ENCODE results near the gene ARPC1B. TPM values are rescaled to one million over a fixed set of nuclear protein-coding genes. Genes with fewer than 3 reads are reported as not detected.
"Not testable (repeated sequence)": the region's sequence is repeated elsewhere in the genome, so short reads cannot be mapped to it uniquely, and the experiment has no call there.

ARPC1B gene
- total and polyA plus RNA-seq, 9 donors, result 39.6 to 66.7 (median 50.9) TPM

GRCh38 chr7:99386584-99387238 is 12.2 kb downstream of the ARPC1B start:
- Histone ChIP-seq H3K27ac (ENCODE audit: low read length) (no peak overlapping the region), H3K9me3 (replicated peaks; ENCODE audit: control insufficient read depth, low read depth, low read length) (no peaks in the 10 kb centered on the region), H3K27me3 (ENCODE audit: control insufficient read depth, insufficient read depth, low read length) (no peaks in the 10 kb centered on the region), H3K36me3 (ENCODE audit: control insufficient read depth, insufficient read depth, low read length) (peaks cover 43% of the 10 kb centered on the region), H3K4me1 (ENCODE audit: control insufficient read depth, insufficient read depth, low read length) (no peaks in the 10 kb centered on the region), H3K4me3 (ENCODE audit: low read length) (no peak overlapping the region)
- 88% methylated on average over 5 of the region's 9 CpGs for WGBS (ENCODE audit: insufficient coverage)
- no peak for DNase-seq

GRCh38 chr7:99387239-99387635 is 12.7 kb downstream of the ARPC1B start:
- H3K4me1 ChIP-seq (ENCODE audit: control insufficient read depth, insufficient read depth, low read length); DNase-seq; H3K27me3 ChIP-seq (ENCODE audit: control insufficient read depth, insufficient read depth, low read length); H3K4me3 ChIP-seq (ENCODE audit: low read length); H3K9me3 ChIP-seq (replicated peaks; ENCODE audit: control insufficient read depth, low read depth, low read length); H3K27ac ChIP-seq (ENCODE audit: low read length): not testable (repeated sequence)
- H3K36me3 ChIP-seq (ENCODE audit: control insufficient read depth, insufficient read depth, low read length), result peaks cover 43% of the 10 kb centered on the region
- 89% methylated on average over 6 of the region's 14 CpGs for WGBS (ENCODE audit: insufficient coverage)

- no peak overlapping the region for H3K4me3 ChIP-seq (ENCODE audit: low read length)
- peaks cover 7% of the 10 kb centered on the region for H3K4me1 ChIP-seq (ENCODE audit: control insufficient read depth, insufficient read depth, low read length)
- WGBS (ENCODE audit: insufficient coverage), result 92% methylated on average over 20 of the region's 20 CpGs
These were observed 13.4 kb downstream of the ARPC1B start for GRCh38 chr7:99387912-99388311.

GRCh38 chr7:99389772-99390171 is 15.2 kb downstream of the ARPC1B start:
- no peak for DNase-seq
- Histone ChIP-seq H3K4me3 (ENCODE audit: low read length) (no peak overlapping the region), H3K27me3 (ENCODE audit: control insufficient read depth, insufficient read depth, low read length) (no peaks in the 10 kb centered on the region), H3K36me3 (ENCODE audit: control insufficient read depth, insufficient read depth, low read length) (peaks cover 50% of the 10 kb centered on the region), H3K9me3 (replicated peaks; ENCODE audit: control insufficient read depth, low read depth, low read length) (no peaks in the 10 kb centered on the region), H3K4me1 (ENCODE audit: control insufficient read depth, insufficient read depth, low read length) (peaks cover 17% of the 10 kb centered on the region), H3K27ac (ENCODE audit: low read length) (no peak overlapping the region)
- WGBS (ENCODE audit: insufficient coverage), result 88% methylated on average over 9 of the region's 13 CpGs

More at GRCh38 chr7:99387912-99388311, 13.4 kb downstream of the ARPC1B start:
- no peak for DNase-seq
- Histone ChIP-seq H3K9me3 (replicated peaks; ENCODE audit: control insufficient read depth, low read depth, low read length) (no peaks in the 10 kb centered on the region), H3K36me3 (ENCODE audit: control insufficient read depth, insufficient read depth, low read length) (peaks cover 43% of the 10 kb centered on the region), H3K27me3 (ENCODE audit: control insufficient read depth, insufficient read depth, low read length) (no peaks in the 10 kb centered on the region), H3K27ac (ENCODE audit: low read length) (no peak overlapping the region)

GRCh38 chr7:99390941-99391602 is 16.5 kb downstream of the ARPC1B start:
- peaks cover 17% of the 10 kb centered on the region for H3K4me1 ChIP-seq (ENCODE audit: control insufficient read depth, insufficient read depth, low read length)

GRCh38 chr7:99392046-99392445 is 17.5 kb downstream of the ARPC1B start:
- no peaks in the 10 kb centered on the region for H3K9me3 ChIP-seq (replicated peaks; ENCODE audit: control insufficient read depth, low read depth, low read length)
- no peak overlapping the region for H3K27ac ChIP-seq (ENCODE audit: low read length)
- H3K4me3 ChIP-seq (ENCODE audit: low read length), result no peak overlapping the region
- peaks cover 53% of the 10 kb centered on the region for H3K36me3 ChIP-seq (ENCODE audit: control insufficient read depth, insufficient read depth, low read length)
- H3K4me1 ChIP-seq (ENCODE audit: control insufficient read depth, insufficient read depth, low read length), result peaks cover 17% of the 10 kb centered on the region
- DNase-seq, result no peak
- H3K27me3 ChIP-seq (ENCODE audit: control insufficient read depth, insufficient read depth, low read length), result no peaks in the 10 kb centered on the region
- WGBS (ENCODE audit: insufficient coverage), result 85% methylated on average over 8 of the region's 8 CpGs

More at GRCh38 chr7:99390941-99391602, 16.5 kb downstream of the ARPC1B start:
- WGBS (ENCODE audit: insufficient coverage), result 90% methylated on average over 11 of the region's 23 CpGs
- H3K27ac ChIP-seq (ENCODE audit: low read length), result no peak overlapping the region
- DNase-seq, result no peak
- no peak overlapping the region for H3K4me3 ChIP-seq (ENCODE audit: low read length)
- H3K9me3 ChIP-seq (replicated peaks; ENCODE audit: control insufficient read depth, low read depth, low read length), result no peaks in the 10 kb centered on the region
- peaks cover 55% of the 10 kb centered on the region for H3K36me3 ChIP-seq (ENCODE audit: control insufficient read depth, insufficient read depth, low read length)
- H3K27me3 ChIP-seq (ENCODE audit: control insufficient read depth, insufficient read depth, low read length), result no peaks in the 10 kb centered on the region

- Histone ChIP-seq H3K4me3 (ENCODE audit: low read length) (peak overlapping the region; percentile 71), H3K36me3 (ENCODE audit: control insufficient read depth, insufficient read depth, low read length) (peaks cover 56% of the 10 kb centered on the region), H3K27me3 (ENCODE audit: control insufficient read depth, insufficient read depth, low read length) (no peaks in the 10 kb centered on the region), H3K27ac (ENCODE audit: low read length) (peak overlapping the region; percentile 35), H3K4me1 (ENCODE audit: control insufficient read depth, insufficient read depth, low read length) (peaks cover 17% of the 10 kb centered on the region), H3K9me3 (replicated peaks; ENCODE audit: control insufficient read depth, low read depth, low read length) (no peaks in the 10 kb centered on the region)
- 2% methylated on average over 68 of the region's 68 CpGs for WGBS (ENCODE audit: insufficient coverage)
- DNase-seq, result peak; percentile 79
These were observed 18.3 kb downstream of the ARPC1B start for GRCh38 chr7:99392659-99393354.

GRCh38 chr7:99393355-99394187 is 19.0 kb downstream of the ARPC1B start:
- H3K4me1 ChIP-seq (ENCODE audit: control insufficient read depth, insufficient read depth, low read length), result peaks cover 17% of the 10 kb centered on the region
- 23% methylated on average over 18 of the region's 30 CpGs for WGBS (ENCODE audit: insufficient coverage)
- H3K27me3 ChIP-seq (ENCODE audit: control insufficient read depth, insufficient read depth, low read length), result no peaks in the 10 kb centered on the region
- H3K9me3 ChIP-seq (replicated peaks; ENCODE audit: control insufficient read depth, low read depth, low read length), result no peaks in the 10 kb centered on the region
- H3K27ac ChIP-seq (ENCODE audit: low read length), result peak overlapping the region; percentile 53
- peak; percentile 69 for DNase-seq
- peaks cover 58% of the 10 kb centered on the region for H3K36me3 ChIP-seq (ENCODE audit: control insufficient read depth, insufficient read depth, low read length)
- H3K4me3 ChIP-seq (ENCODE audit: low read length), result peak overlapping the region; percentile 71

GRCh38 chr7:99394188-99394502 is 19.6 kb downstream of the ARPC1B start:
- no peak for DNase-seq
- WGBS (ENCODE audit: insufficient coverage), result 68% methylated on average over 3 of the region's 4 CpGs
- Histone ChIP-seq H3K9me3 (replicated peaks; ENCODE audit: control insufficient read depth, low read depth, low read length) (no peaks in the 10 kb centered on the region), H3K36me3 (ENCODE audit: control insufficient read depth, insufficient read depth, low read length) (peaks cover 63% of the 10 kb centered on the region), H3K27me3 (ENCODE audit: control insufficient read depth, insufficient read depth, low read length) (no peaks in the 10 kb centered on the region), H3K4me3 (ENCODE audit: low read length) (no peak overlapping the region), H3K4me1 (ENCODE audit: control insufficient read depth, insufficient read depth, low read length) (peaks cover 17% of the 10 kb centered on the region), H3K27ac (ENCODE audit: low read length) (no peak overlapping the region)

Data from muscle of leg (tissue), 11 donors.